ENCODE measurements around the gene CCDC71L. TPM values are rescaled to one million over a fixed set of nuclear protein-coding genes. Genes with fewer than 3 reads are reported as not detected.

Gene CCDC71L
- total RNA-seq, 1 experiment from 2014 or later, result 6.0 TPM

- H3K4me3 ChIP-seq (ENCODE audit: low read depth in 2 of 2, low read length in 2 of 2), result no peak overlapping the region
- ATAC-seq (no peak), DNase-seq (ENCODE audit: low read depth, low spot score) (no peak)
- no peak for TF ChIP-seq TCF7L2 (IDR thresholded peaks at IDR 0.05; ENCODE audit: low read depth, low read length)
- TF ChIP-seq CTCF (IDR thresholded peaks at IDR 0.05), result no peak
- no peak for TF ChIP-seq SIN3A (IDR thresholded peaks at IDR 0.05; ENCODE audit: borderline replicate concordance, insufficient read depth, low read depth, low read length)
- TF ChIP-seq REST (IDR thresholded peaks at IDR 0.05; ENCODE audit: insufficient read depth in 1 of 2, low read depth in 2 of 2, low read length in 1 of 2), result no peak
- no peak for TF ChIP-seq POLR2AphosphoS5 (IDR thresholded peaks at IDR 0.05; ENCODE audit: low read depth, low read length)
- no peaks in the 10 kb centered on the region for H3K27me3 ChIP-seq (ENCODE audit: control insufficient read depth, insufficient read depth, low read length)
- POLR2A ChIA-PET, result no interaction called here
- intact Hi-C loops (cut with micrococcal nuclease; ENCODE audit: unreplicated experiment) (no loop called here), in situ Hi-C loops (cut with HindIII; ENCODE audit: low pct_unique_long_range_greater_than_20kb, low sequenced_read_pairs) (no loop called here)
- no peaks in the 10 kb centered on the region for H3K4me1 ChIP-seq (ENCODE audit: control insufficient read depth, insufficient read depth, low read length)
- no peaks in the 10 kb centered on the region for H3K36me3 ChIP-seq (ENCODE audit: control insufficient read depth, insufficient read depth, low read length)
- H3K9me3 ChIP-seq (ENCODE audit: control insufficient read depth, insufficient read depth, low read depth, low read length), result no peaks in the 10 kb centered on the region
- no peak overlapping the region for H3K27ac ChIP-seq (ENCODE audit: low read length)
- CTCF ChIA-PET, result no interaction called here
- no TSS peak for BruUV-seq (replicated peaks)
These were observed 43.1 kb downstream of the CCDC71L start for GRCh38 chr7:106617860-106618259.

- no TSS peak for BruUV-seq (replicated peaks)
- CTCF ChIA-PET, result no interaction called here
- no peak for TF ChIP-seq SIN3A (IDR thresholded peaks at IDR 0.05; ENCODE audit: borderline replicate concordance, insufficient read depth, low read depth, low read length)
- no peak for TF ChIP-seq TCF7L2 (IDR thresholded peaks at IDR 0.05; ENCODE audit: low read depth, low read length)
- no peak for TF ChIP-seq POLR2AphosphoS5 (IDR thresholded peaks at IDR 0.05; ENCODE audit: low read depth, low read length)
- no peak for TF ChIP-seq CTCF (IDR thresholded peaks at IDR 0.05)
- TF ChIP-seq REST (IDR thresholded peaks at IDR 0.05; ENCODE audit: insufficient read depth in 1 of 2, low read depth in 2 of 2, low read length in 1 of 2), result no peak
- DNase-seq (ENCODE audit: low read depth, low spot score) (no peak), ATAC-seq (no peak)
- Histone ChIP-seq H3K4me3 (ENCODE audit: low read depth in 2 of 2, low read length in 2 of 2) (no peak overlapping the region), H3K9me3 (ENCODE audit: control insufficient read depth, insufficient read depth, low read depth, low read length) (no peaks in the 10 kb centered on the region), H3K27ac (ENCODE audit: low read length) (no peak overlapping the region), H3K27me3 (ENCODE audit: control insufficient read depth, insufficient read depth, low read length) (no peaks in the 10 kb centered on the region), H3K4me1 (ENCODE audit: control insufficient read depth, insufficient read depth, low read length) (no peaks in the 10 kb centered on the region), H3K36me3 (ENCODE audit: control insufficient read depth, insufficient read depth, low read length) (no peaks in the 10 kb centered on the region)
- POLR2A ChIA-PET, result no interaction called here
- in situ Hi-C loops (cut with HindIII; ENCODE audit: low pct_unique_long_range_greater_than_20kb, low sequenced_read_pairs), result no loop called here
- intact Hi-C loops (cut with micrococcal nuclease; ENCODE audit: unreplicated experiment), result no loop called here
These were observed 44.3 kb downstream of the CCDC71L start for GRCh38 chr7:106616708-106617051.
